Panc1 (cell line): Measurements from ENCODE around the gene SMAD9. TPM values are rescaled to one million over a fixed set of nuclear protein-coding genes. Genes with fewer than 3 reads are reported as not detected.

ENCODE experiments used
- ATAC-seq: fragments of 200-7000 bp; cut with Tn5 transposase; 2 replicates; pipeline ENCODE4 v1.9.1; 2020; ENCODE audit warnings: mild to moderate bottlenecking, moderate library complexity
- BruUV-seq: library from RNA; stranded (reverse); fragments of 400-500 nt; replicated peaks from 2 replicates; lab custom pipeline; 2021; lab: Mats Ljungman, UMichigan
- CTCF ChIA-PET: fragments of 300-600 bp; sonication (Branson Sonifier 250); formaldehyde crosslinking; loops from one replicate; lab custom pipeline; 2022; ENCODE audit warnings: antibody characterized with exemption; lab: Charles Lee
- POLR2A ChIA-PET: fragments of 300-600 bp; sonication (Branson Sonifier 250); formaldehyde crosslinking; loops from one replicate; lab custom pipeline; 2022; ENCODE audit warnings: antibody characterized with exemption; lab: Charles Lee
- DNase-seq: peaks from one replicate; pipeline ENCODE4 v3.0.0-alpha.2; 2010; ENCODE audit warnings: low read depth, low spot score
- H3K27ac ChIP-seq: 2 replicates; pipeline ENCODE4 v1.5.1; 2011; ENCODE audit warnings: mild to moderate bottlenecking, low read length, inconsistent platforms
- H3K27me3 ChIP-seq: fragments of 200-500 bp; sonication (Bioruptor generic); 2 replicates; pipeline ENCODE4 v1.6.0; 2014; ENCODE audit warnings: low read length, inconsistent platforms; ENCODE audit not compliant: control insufficient read depth, insufficient read depth
- H3K36me3 ChIP-seq: fragments of 200-500 bp; sonication (Bioruptor generic); 2 replicates; pipeline ENCODE4 v1.5.1; 2014; ENCODE audit warnings: inconsistent platforms, mild to moderate bottlenecking, low read length, moderate library complexity; ENCODE audit not compliant: control insufficient read depth, insufficient read depth
- H3K4me1 ChIP-seq: 2 replicates; pipeline ENCODE4 v1.5.1; 2011; ENCODE audit warnings: inconsistent platforms, mild to moderate bottlenecking, low read length, moderate library complexity; ENCODE audit not compliant: control insufficient read depth, insufficient read depth
- H3K4me3 ChIP-seq, 2 experiments: 2 replicates each; pipeline ENCODE4 v1.5.1; 2011 to 2012; ENCODE audit warnings: low read depth in 2 of 2, low read length in 2 of 2, mild to moderate bottlenecking in 2 of 2, inconsistent platforms in 1 of 2, moderate library complexity in 1 of 2
- H3K9me3 ChIP-seq: fragments of 200-500 bp; sonication (Bioruptor generic); 2 replicates; pipeline ENCODE4 v1.5.1; 2014; ENCODE audit warnings: low read depth, mild to moderate bottlenecking, inconsistent platforms, low read length, moderate library complexity; ENCODE audit not compliant: control insufficient read depth, insufficient read depth
- POLR2AphosphoS5 ChIP-seq: IDR thresholded peaks from 2 replicates; pipeline ENCODE4 v1.6.1; 2012; ENCODE audit warnings: mild to moderate bottlenecking, low read depth, low read length, moderate library complexity
- SIN3A ChIP-seq: IDR thresholded peaks from 2 replicates; pipeline ENCODE4 v1.6.1; 2012; ENCODE audit warnings: low read depth, mild to moderate bottlenecking, low read length, moderate library complexity, borderline replicate concordance; ENCODE audit not compliant: insufficient read depth
- TCF7L2 ChIP-seq: IDR thresholded peaks from 2 replicates; pipeline ENCODE4 v1.6.1; 2011; ENCODE audit warnings: mild to moderate bottlenecking, low read depth, low read length, inconsistent platforms
- in situ Hi-C: cut with HindIII; loops from 2 replicates; pipeline ENCODE4 v1.10.0; 2016; ENCODE audit warnings: low sequenced_read_pairs, low pct_unique_long_range_greater_than_20kb
- intact Hi-C: fragments of 100-400 bp; cut with micrococcal nuclease; formaldehyde crosslinking; loops from one replicate; pipeline ENCODE4 v1.10.0; 2022; ENCODE audit not compliant: unreplicated experiment
- total RNA-seq: library from RNA; stranded (reverse); gene quantifications from one replicate; pipeline ENCODE4 v1.2.1, GENCODE V29; 2021; ENCODE audit not compliant: unreplicated experiment
- TF ChIP-seq, protein P1 (sequence below): fragments of 450-650 bp; IDR thresholded peaks from 2 replicates; pipeline ENCODE4 v1.5.1; 2017; ENCODE audit warnings: mild to moderate bottlenecking
- TF ChIP-seq, protein P2 (sequence below), 2 experiments: IDR thresholded peaks; 2 replicates each; pipeline ENCODE4 v1.6.1; 2011 to 2012; ENCODE audit warnings: low read depth in 2 of 2, control low read depth in 1 of 2, low read length in 1 of 2, mild to moderate bottlenecking in 1 of 2, moderate library complexity in 1 of 2; ENCODE audit not compliant: insufficient read depth in 1 of 2

Gene SMAD9
- total RNA-seq, 1 experiment from 2014 or later, result 2.4 TPM

DNA sequence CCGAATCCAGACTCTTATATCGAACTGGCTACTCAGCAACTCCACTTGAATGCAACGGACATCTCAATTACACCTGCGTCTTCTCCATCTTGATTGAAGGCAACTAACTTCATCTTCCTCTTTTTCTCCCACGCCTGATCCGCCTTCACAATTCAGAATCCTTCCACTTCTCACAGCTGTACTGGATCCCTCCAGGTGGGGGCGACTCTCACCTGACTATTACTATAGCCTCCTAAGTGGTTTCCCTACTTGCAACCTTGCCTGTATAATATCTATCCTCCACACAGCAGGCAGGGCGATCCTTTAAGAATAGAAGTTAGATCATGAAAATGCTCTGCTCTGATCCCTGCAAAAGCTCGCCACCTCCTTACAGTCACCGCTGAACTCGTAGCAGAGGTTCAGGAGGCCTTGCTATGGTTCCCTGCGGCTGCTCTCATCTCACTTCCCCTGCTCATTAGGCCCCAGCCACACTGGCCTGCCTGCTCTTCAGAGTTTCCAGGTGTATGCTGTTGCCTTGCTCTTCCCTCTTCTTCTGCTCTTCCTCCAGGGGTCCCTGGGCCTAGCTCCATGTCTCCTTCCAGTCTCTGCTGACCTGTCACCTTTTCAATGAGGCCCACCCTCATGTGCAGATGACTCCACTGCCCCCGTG is 69.1 kb downstream of the SMAD9 start:
- no peak for TF ChIP-seq POLR2AphosphoS5
- TF ChIP-seq SIN3A, result no peak
- TF ChIP-seq, protein P1, sequence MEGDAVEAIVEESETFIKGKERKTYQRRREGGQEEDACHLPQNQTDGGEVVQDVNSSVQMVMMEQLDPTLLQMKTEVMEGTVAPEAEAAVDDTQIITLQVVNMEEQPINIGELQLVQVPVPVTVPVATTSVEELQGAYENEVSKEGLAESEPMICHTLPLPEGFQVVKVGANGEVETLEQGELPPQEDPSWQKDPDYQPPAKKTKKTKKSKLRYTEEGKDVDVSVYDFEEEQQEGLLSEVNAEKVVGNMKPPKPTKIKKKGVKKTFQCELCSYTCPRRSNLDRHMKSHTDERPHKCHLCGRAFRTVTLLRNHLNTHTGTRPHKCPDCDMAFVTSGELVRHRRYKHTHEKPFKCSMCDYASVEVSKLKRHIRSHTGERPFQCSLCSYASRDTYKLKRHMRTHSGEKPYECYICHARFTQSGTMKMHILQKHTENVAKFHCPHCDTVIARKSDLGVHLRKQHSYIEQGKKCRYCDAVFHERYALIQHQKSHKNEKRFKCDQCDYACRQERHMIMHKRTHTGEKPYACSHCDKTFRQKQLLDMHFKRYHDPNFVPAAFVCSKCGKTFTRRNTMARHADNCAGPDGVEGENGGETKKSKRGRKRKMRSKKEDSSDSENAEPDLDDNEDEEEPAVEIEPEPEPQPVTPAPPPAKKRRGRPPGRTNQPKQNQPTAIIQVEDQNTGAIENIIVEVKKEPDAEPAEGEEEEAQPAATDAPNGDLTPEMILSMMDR, result peak; percentile 44
- ChIA-PET CTCF (no interaction called here), POLR2A (interaction anchor here (0.5 kb wide), 1 partner anchor 138 kb away, joined by 3 read pairs; no protein-coding TSS in a partner anchor)
- Histone ChIP-seq H3K9me3 (no peaks in the 10 kb centered on the region), H3K27me3 (no peaks in the 10 kb centered on the region), H3K27ac (no peak overlapping the region), H3K4me3 (no peak overlapping the region), H3K36me3 (no peaks in the 10 kb centered on the region; the same call in 1 of the 2 replicates), H3K4me1 (no peaks in the 10 kb centered on the region)
- DNase-seq (no peak), ATAC-seq (no peak)
- in situ Hi-C loops, result no loop called here
- intact Hi-C loops, result no loop called here
- BruUV-seq, result no TSS peak

DNA sequence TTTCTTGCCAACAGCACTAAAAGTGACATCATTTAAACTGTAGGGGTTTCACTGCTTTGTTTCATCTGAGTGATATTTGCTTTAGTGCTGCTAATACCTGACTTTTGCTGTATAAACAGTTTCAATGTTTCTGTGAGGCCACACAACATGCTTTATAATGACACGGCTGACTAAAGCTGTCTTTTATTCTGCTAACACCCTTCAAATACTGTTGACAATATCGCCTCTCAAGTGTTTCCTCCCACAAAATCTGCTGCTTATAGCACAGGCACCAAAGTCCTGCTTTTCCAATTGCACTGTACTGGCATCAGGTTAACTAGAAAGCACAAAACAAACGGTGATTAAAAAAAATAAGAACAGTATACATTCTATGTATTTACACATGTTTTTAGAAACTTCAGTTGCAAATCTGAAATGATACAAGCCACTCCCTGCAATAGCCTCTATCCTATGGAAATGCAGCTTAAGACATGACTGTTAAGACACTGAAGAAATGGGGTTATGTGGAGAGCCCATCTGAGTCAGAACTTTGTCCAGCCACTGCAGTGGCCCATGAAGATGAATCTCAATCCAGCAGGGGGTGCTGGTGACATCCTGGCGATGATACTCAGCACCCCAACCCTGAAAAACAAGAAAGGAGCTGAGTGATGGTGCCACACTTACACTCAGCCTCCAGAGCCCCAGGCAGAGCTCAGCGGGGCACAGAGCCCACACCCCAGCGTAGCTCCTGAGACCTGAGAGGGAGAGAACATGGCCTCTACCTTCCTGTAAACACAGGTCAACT is 71.6 kb downstream of the SMAD9 start:
- no peak for TF ChIP-seq TCF7L2
- TF ChIP-seq, protein P1, result peak; percentile 40
- ATAC-seq (no peak), DNase-seq (no peak)
- H3K36me3 ChIP-seq, result no peaks in the 10 kb centered on the region; the same call in 1 of the 2 replicates
- no peak overlapping the region for H3K4me3 ChIP-seq
- intact Hi-C loops (no loop called here), in situ Hi-C loops (no loop called here)
- H3K27me3 ChIP-seq, result no peaks in the 10 kb centered on the region
- H3K9me3 ChIP-seq, result no peaks in the 10 kb centered on the region
- no peak overlapping the region for H3K27ac ChIP-seq
- CTCF ChIA-PET, result no interaction called here
- H3K4me1 ChIP-seq, result no peaks in the 10 kb centered on the region
- BruUV-seq, result no TSS peak
- POLR2A ChIA-PET, result interaction anchor here (0.6 kb wide), 1 partner anchor 33 kb away, joined by 5 read pairs; no protein-coding TSS in a partner anchor

DNA sequence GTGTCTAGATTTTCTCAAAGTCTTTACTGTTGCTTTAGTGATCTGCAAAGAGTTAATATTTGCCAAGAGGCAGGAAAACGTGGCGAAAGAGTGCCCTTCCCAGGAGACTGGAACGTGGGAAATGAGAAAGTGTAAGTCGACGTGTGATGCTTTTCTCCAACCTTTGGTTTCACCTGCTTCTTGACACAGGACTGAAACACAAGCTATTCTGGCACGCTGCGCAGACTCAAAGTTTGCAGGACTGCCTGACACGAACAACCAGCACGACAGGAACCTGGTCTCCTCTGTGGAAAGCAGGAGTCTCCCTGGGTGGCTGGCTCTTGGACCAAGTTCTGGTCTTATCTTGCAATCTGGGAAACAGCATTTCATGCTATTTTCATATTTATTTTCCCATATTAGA is 72.4 kb downstream of the SMAD9 start:
- ATAC-seq (no peak), DNase-seq (no peak)
- Histone ChIP-seq H3K36me3 (no peaks in the 10 kb centered on the region; the same call in 1 of the 2 replicates), H3K27me3 (no peaks in the 10 kb centered on the region), H3K4me1 (no peaks in the 10 kb centered on the region), H3K9me3 (no peaks in the 10 kb centered on the region), H3K27ac (no peak overlapping the region), H3K4me3 (no peak overlapping the region)
- intact Hi-C loops, result no loop called here
- in situ Hi-C loops, result no loop called here
- BruUV-seq, result no TSS peak
- TF ChIP-seq POLR2AphosphoS5 (no peak), TCF7L2 (no peak), SIN3A (no peak)
- TF ChIP-seq, protein P1, result no peak
- TF ChIP-seq, protein P2, sequence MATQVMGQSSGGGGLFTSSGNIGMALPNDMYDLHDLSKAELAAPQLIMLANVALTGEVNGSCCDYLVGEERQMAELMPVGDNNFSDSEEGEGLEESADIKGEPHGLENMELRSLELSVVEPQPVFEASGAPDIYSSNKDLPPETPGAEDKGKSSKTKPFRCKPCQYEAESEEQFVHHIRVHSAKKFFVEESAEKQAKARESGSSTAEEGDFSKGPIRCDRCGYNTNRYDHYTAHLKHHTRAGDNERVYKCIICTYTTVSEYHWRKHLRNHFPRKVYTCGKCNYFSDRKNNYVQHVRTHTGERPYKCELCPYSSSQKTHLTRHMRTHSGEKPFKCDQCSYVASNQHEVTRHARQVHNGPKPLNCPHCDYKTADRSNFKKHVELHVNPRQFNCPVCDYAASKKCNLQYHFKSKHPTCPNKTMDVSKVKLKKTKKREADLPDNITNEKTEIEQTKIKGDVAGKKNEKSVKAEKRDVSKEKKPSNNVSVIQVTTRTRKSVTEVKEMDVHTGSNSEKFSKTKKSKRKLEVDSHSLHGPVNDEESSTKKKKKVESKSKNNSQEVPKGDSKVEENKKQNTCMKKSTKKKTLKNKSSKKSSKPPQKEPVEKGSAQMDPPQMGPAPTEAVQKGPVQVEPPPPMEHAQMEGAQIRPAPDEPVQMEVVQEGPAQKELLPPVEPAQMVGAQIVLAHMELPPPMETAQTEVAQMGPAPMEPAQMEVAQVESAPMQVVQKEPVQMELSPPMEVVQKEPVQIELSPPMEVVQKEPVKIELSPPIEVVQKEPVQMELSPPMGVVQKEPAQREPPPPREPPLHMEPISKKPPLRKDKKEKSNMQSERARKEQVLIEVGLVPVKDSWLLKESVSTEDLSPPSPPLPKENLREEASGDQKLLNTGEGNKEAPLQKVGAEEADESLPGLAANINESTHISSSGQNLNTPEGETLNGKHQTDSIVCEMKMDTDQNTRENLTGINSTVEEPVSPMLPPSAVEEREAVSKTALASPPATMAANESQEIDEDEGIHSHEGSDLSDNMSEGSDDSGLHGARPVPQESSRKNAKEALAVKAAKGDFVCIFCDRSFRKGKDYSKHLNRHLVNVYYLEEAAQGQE (IDR thresholded peaks at IDR 0.05; ENCODE audit: insufficient read depth in 1 of 2, low read depth in 2 of 2, low read length in 1 of 2), result no peak
- CTCF ChIA-PET, result no interaction called here
- POLR2A ChIA-PET, result no interaction called here
